ENCODE measurements around the gene ERVFRD-1.

Gene ERVFRD-1

GRCh38 chr6:11110921-11111768 lies at the start of gene ERVFRD-1:
TSS of gene ERVFRD-1 (minus strand) at chr6:11111725. CDS start at chr6:11105310, 6,415 bp downstream.
- no peak for DNase-seq

GRCh38 chr6:11160199-11160598 lies 48.7 kb upstream of the ERVFRD-1 start:
- DNase-seq: peak; percentile 39

- DNase-seq: no peak
Measured at GRCh38 chr6:11155589-11155988, 44.1 kb upstream of the ERVFRD-1 start.

GRCh38 chr6:11153447-11153846 lies 41.9 kb upstream of the ERVFRD-1 start:
- DNase-seq: no peak

- no peak for DNase-seq
Measured at GRCh38 chr6:11152581-11152980, 41.1 kb upstream of the ERVFRD-1 start.

- DNase-seq: no peak
Measured at GRCh38 chr6:11151488-11151887, 40.0 kb upstream of the ERVFRD-1 start.

GRCh38 chr6:11149551-11149950 lies 38.0 kb upstream of the ERVFRD-1 start:
- DNase-seq: no peak

GRCh38 chr6:11146117-11146826 lies 34.7 kb upstream of the ERVFRD-1 start:
- no peak for DNase-seq

GRCh38 chr6:11144393-11144851 lies 32.9 kb upstream of the ERVFRD-1 start:
- peak; percentile 69 for DNase-seq

- DNase-seq: peak; percentile 87
Measured at GRCh38 chr6:11143394-11144371, 32.2 kb upstream of the ERVFRD-1 start.

- no peak for DNase-seq
Measured at GRCh38 chr6:11142296-11143027, 30.9 kb upstream of the ERVFRD-1 start.

- no peak for DNase-seq
Measured at GRCh38 chr6:11141295-11141694, 29.8 kb upstream of the ERVFRD-1 start.

GRCh38 chr6:11140056-11140455 lies 28.5 kb upstream of the ERVFRD-1 start:
- DNase-seq: peak; percentile 77

- DNase-seq: peak; percentile 63
Measured at GRCh38 chr6:11139051-11139960, 27.8 kb upstream of the ERVFRD-1 start.

GRCh38 chr6:11136809-11137208 lies 25.3 kb upstream of the ERVFRD-1 start:
- no peak for DNase-seq

- no peak for DNase-seq
Measured at GRCh38 chr6:11133281-11133680, 21.8 kb upstream of the ERVFRD-1 start.

- no peak for DNase-seq
Measured at GRCh38 chr6:11132194-11132888, 20.8 kb upstream of the ERVFRD-1 start.

GRCh38 chr6:11130605-11131004 lies 19.1 kb upstream of the ERVFRD-1 start:
- DNase-seq: no peak

GRCh38 chr6:11129908-11130565 lies 18.5 kb upstream of the ERVFRD-1 start:
- no peak for DNase-seq

GRCh38 chr6:11128608-11129007 lies 17.1 kb upstream of the ERVFRD-1 start:
- DNase-seq: no peak

All from fibroblast of skin of right biceps (primary cell).